ENCODE results near the gene GRAP. TPM values are rescaled to one million over a fixed set of nuclear protein-coding genes. Genes with fewer than 3 reads are reported as not detected.

Gene GRAP
- total RNA-seq, 1 donor from 2014 or later = 0.35 TPM

DNA sequence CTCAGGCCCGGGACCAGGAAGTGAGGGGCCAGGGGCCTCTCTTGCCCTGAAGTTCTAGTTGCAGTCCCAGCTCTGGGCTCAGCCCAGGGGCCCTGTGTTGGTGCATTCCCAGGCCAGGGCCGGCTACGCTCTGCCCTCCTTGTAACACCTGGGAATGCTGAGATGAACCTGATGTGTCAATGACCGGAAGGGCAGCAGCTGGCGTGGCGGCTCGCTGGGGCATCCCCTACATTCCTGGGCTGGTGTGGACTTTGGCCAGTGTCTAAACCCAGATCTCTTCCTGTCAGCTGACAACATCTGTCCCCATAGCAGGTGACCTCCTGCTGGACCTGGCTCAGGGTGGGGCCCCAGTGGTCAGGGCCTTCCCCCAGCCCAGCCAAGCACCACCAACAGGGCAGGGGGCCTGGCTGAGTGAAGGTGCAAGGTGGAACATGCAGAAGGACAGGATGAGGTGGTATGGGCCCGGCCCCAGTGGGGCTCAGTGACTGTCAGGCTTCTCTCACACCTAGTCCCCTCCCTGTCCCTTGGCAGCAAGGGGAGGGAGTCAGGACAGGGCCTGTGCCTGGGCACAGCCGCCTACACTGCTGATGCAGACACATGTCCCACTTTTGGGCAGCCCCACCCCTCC lies 58.1 kb downstream of the GRAP start:
- no peak for DNase-seq (ENCODE audit: low spot score)
- H3K9me3 Mint-ChIP-seq (ENCODE audit: low read depth) = no peaks in the 10 kb centered on the region
- TF ChIP-seq, protein P1, sequence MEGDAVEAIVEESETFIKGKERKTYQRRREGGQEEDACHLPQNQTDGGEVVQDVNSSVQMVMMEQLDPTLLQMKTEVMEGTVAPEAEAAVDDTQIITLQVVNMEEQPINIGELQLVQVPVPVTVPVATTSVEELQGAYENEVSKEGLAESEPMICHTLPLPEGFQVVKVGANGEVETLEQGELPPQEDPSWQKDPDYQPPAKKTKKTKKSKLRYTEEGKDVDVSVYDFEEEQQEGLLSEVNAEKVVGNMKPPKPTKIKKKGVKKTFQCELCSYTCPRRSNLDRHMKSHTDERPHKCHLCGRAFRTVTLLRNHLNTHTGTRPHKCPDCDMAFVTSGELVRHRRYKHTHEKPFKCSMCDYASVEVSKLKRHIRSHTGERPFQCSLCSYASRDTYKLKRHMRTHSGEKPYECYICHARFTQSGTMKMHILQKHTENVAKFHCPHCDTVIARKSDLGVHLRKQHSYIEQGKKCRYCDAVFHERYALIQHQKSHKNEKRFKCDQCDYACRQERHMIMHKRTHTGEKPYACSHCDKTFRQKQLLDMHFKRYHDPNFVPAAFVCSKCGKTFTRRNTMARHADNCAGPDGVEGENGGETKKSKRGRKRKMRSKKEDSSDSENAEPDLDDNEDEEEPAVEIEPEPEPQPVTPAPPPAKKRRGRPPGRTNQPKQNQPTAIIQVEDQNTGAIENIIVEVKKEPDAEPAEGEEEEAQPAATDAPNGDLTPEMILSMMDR (IDR thresholded peaks at IDR 0.05) = no peak
- H3K36me3 Mint-ChIP-seq (ENCODE audit: low read depth) = no peaks in the 10 kb centered on the region
- no peaks in the 10 kb centered on the region for H3K27me3 Mint-ChIP-seq (ENCODE audit: low read depth)
- no peaks in the 10 kb centered on the region for H3K4me1 Mint-ChIP-seq (ENCODE audit: low read depth)
- no peak overlapping the region for H3K27ac Mint-ChIP-seq (ENCODE audit: unreplicated experiment)
- H3K4me3 Mint-ChIP-seq (ENCODE audit: unreplicated experiment) = no peak overlapping the region

DNA sequence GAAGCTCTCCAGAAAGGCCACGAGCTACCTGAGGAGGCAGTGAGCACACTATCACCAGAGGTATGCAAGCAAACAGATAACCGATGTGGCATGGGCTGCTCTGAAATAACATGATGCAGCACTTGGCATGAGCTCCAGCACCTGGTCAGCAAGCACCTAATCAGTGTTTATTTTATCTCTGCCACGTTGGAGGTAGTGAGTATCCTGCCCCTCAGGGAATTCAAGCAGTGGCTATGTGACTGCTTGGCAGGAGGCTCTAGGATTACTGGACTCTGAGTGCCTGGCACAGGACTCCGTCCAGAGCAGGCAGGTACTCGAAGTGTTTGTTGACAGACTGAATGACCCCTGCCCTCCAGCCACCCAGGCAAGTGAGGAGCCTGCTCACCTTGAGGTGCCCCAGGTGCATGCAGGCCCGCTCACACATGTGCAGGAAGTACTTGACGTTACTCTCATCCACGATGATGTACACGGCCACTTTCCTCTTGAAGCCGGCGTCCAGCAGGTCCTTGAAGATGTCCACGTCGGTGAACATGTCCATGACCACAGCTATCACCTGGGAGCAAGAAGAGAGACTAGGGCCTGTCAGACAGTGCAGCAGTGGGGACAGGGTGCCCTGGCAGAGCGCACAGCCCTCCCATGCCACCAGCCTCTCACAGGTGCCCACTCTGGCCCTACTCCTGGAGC lies 58.8 kb downstream of the GRAP start:
- TF ChIP-seq, protein P1 (IDR thresholded peaks at IDR 0.05) = no peak
- no peaks in the 10 kb centered on the region for H3K9me3 Mint-ChIP-seq (ENCODE audit: low read depth)
- H3K27ac Mint-ChIP-seq (ENCODE audit: unreplicated experiment) = no peak overlapping the region
- H3K27me3 Mint-ChIP-seq (ENCODE audit: low read depth) = no peaks in the 10 kb centered on the region
- DNase-seq (ENCODE audit: low spot score) = no peak
- H3K36me3 Mint-ChIP-seq (ENCODE audit: low read depth) = no peaks in the 10 kb centered on the region
- H3K4me1 Mint-ChIP-seq (ENCODE audit: low read depth) = no peaks in the 10 kb centered on the region
- H3K4me3 Mint-ChIP-seq (ENCODE audit: unreplicated experiment) = no peak overlapping the region

GRCh38 chr17:18987230-18987610 lies 59.5 kb downstream of the GRAP start:
- no peak for DNase-seq (ENCODE audit: low spot score)
- no peaks in the 10 kb centered on the region for H3K27me3 Mint-ChIP-seq (ENCODE audit: low read depth)
- H3K4me1 Mint-ChIP-seq (ENCODE audit: low read depth) = peaks cover 1% of the 10 kb centered on the region
- no peak overlapping the region for H3K4me3 Mint-ChIP-seq (ENCODE audit: unreplicated experiment)
- no peaks in the 10 kb centered on the region for H3K36me3 Mint-ChIP-seq (ENCODE audit: low read depth)
- TF ChIP-seq, protein P1 (IDR thresholded peaks at IDR 0.05) = no peak
- no peaks in the 10 kb centered on the region for H3K9me3 Mint-ChIP-seq (ENCODE audit: low read depth)
- H3K27ac Mint-ChIP-seq (ENCODE audit: unreplicated experiment) = no peak overlapping the region

GRCh38 chr17:18986541-18987229 lies 60.1 kb downstream of the GRAP start:
- Mint-ChIP-seq H3K4me3 (ENCODE audit: unreplicated experiment) (no peak overlapping the region), H3K36me3 (ENCODE audit: low read depth) (no peaks in the 10 kb centered on the region), H3K9me3 (ENCODE audit: low read depth) (no peaks in the 10 kb centered on the region), H3K4me1 (ENCODE audit: low read depth) (peaks cover 7% of the 10 kb centered on the region), H3K27ac (ENCODE audit: unreplicated experiment) (no peak overlapping the region), H3K27me3 (ENCODE audit: low read depth) (no peaks in the 10 kb centered on the region)
- TF ChIP-seq, protein P1 (IDR thresholded peaks at IDR 0.05) = no peak
- no peak for DNase-seq (ENCODE audit: low spot score)

DNA sequence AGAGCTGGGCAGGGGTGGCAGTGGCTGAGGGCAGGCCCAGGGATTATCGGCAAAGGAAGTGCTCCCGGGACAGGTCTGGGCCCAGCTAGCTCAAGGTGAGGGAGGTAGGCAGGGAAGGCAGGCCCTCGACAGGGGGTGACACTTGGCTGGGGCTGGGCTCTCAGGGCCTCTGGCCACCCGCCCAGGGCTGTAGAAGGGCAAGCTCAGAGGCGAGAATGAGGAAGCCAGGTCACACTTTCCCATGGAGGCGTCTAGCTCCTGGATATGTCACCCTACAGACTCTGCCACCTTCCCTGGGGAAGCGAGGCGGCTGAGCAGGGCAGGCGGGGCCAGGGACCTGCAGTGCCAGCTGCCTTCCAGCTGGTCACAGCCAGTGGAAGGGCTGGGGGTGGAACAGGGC lies 61.3 kb downstream of the GRAP start:
- Mint-ChIP-seq H3K9me3 (ENCODE audit: low read depth) (no peaks in the 10 kb centered on the region), H3K27ac (ENCODE audit: unreplicated experiment) (no peak overlapping the region), H3K27me3 (ENCODE audit: low read depth) (no peaks in the 10 kb centered on the region), H3K4me1 (ENCODE audit: low read depth) (peaks cover 13% of the 10 kb centered on the region), H3K36me3 (ENCODE audit: low read depth) (no peaks in the 10 kb centered on the region), H3K4me3 (ENCODE audit: unreplicated experiment) (no peak overlapping the region)
- TF ChIP-seq, protein P1 (IDR thresholded peaks at IDR 0.05) = no peak
- DNase-seq (ENCODE audit: low spot score) = no peak

Measured in chondrocyte (in vitro differentiated cells).